Liver (tissue), 9 donors: ENCODE data around the gene TBL1XR1. TPM values are rescaled to one million over a fixed set of nuclear protein-coding genes. Genes with fewer than 3 reads are reported as not detected.
"Not testable (repeated sequence)": the region's sequence is repeated elsewhere in the genome, so short reads cannot be mapped to it uniquely, and the experiment has no call there.

ENCODE experiments used
- DNase-seq: peaks from one replicate; pipeline ENCODE4 v3.0.0-alpha.2; 2017; ENCODE audit warnings: low spot score
- H3K27ac ChIP-seq, 2 donors: one replicate each; pipeline ENCODE4 v1.7.0; 2013; ENCODE audit warnings: inconsistent platforms in 2 of 2, low read length in 2 of 2, control low read depth in 1 of 2, low read depth in 1 of 2, mild to moderate bottlenecking in 1 of 2
- H3K27me3 ChIP-seq, 4 donors: one replicate each; pipeline versions ENCODE4 v1.6.1 to v1.7.0; 2013; ENCODE audit warnings: low read length in 3 of 4, inconsistent platforms in 1 of 4, mild to moderate bottlenecking in 1 of 4, moderate library complexity in 1 of 4; ENCODE audit not compliant: control insufficient read depth in 4 of 4, insufficient read depth in 4 of 4
- H3K36me3 ChIP-seq, 4 donors: one replicate each; pipeline versions ENCODE4 v1.6.1 to v1.7.0; 2013; ENCODE audit warnings: low read length in 3 of 4, mild to moderate bottlenecking in 3 of 4, low read depth in 1 of 4, moderate library complexity in 1 of 4; ENCODE audit not compliant: control insufficient read depth in 4 of 4, insufficient read depth in 3 of 4
- H3K4me1 ChIP-seq, 4 donors: one replicate each; pipeline versions ENCODE4 v1.6.1 to v1.7.0; 2013; ENCODE audit warnings: low read length in 3 of 4, mild to moderate bottlenecking in 3 of 4, moderate library complexity in 1 of 4; ENCODE audit not compliant: control insufficient read depth in 4 of 4, insufficient read depth in 4 of 4
- H3K4me3 ChIP-seq, 3 donors: one replicate each; pipeline versions ENCODE4 v1.6.1 to v1.7.0; 2013; ENCODE audit warnings: low read length in 3 of 3, control low read depth in 1 of 3, low read depth in 1 of 3, mild to moderate bottlenecking in 1 of 3
- H3K9ac ChIP-seq, 2 donors: one replicate each; pipeline ENCODE4 v1.7.0; 2013; ENCODE audit warnings: low read length in 2 of 2, mild to moderate bottlenecking in 2 of 2, moderate library complexity in 2 of 2, control low read depth in 1 of 2, low read depth in 1 of 2
- H3K9me3 ChIP-seq, 4 donors: one replicate each; pipeline versions ENCODE4 v1.6.1 to v1.7.0; 2013; ENCODE audit warnings: low read length in 3 of 4; ENCODE audit not compliant: control insufficient read depth in 4 of 4
- ATF3 ChIP-seq: IDR thresholded peaks from 2 replicates; pipeline ENCODE4 v1.6.1; 2016; ENCODE audit warnings: antibody characterized with exemption
- EGR1 ChIP-seq, 2 donors: IDR thresholded peaks; 2 replicates each; pipeline ENCODE4 v1.6.1; 2016 to 2018; ENCODE audit warnings: antibody characterized with exemption in 2 of 2, low read depth in 2 of 2
- FOXA1 ChIP-seq: IDR thresholded peaks from 2 replicates; pipeline ENCODE4 v1.6.1; 2016; ENCODE audit warnings: antibody characterized with exemption
- GABPA ChIP-seq, 2 donors: IDR thresholded peaks in 1 of 2; conservative IDR thresholded peaks in 1 of 2; 2 replicates each; pipeline ENCODE4 v1.6.1; 2016; ENCODE audit warnings: antibody characterized with exemption in 2 of 2, mild to moderate bottlenecking in 1 of 2, moderate library complexity in 1 of 2
- REST ChIP-seq: IDR thresholded peaks from 2 replicates; pipeline ENCODE4 v1.6.1; 2016; ENCODE audit warnings: antibody characterized with exemption, mild to moderate bottlenecking
- SP1 ChIP-seq: IDR thresholded peaks from 2 replicates; pipeline ENCODE4 v1.6.1; 2018; ENCODE audit warnings: antibody characterized with exemption, mild to moderate bottlenecking
- WGBS: extraction: QIAGEN DNeasy Blood & Tissue Kit; methylation state at CpG from one replicate; pipeline ENCODE4 v1.1.7; 2013; 5-methylcytosine and 5-hydroxymethylcytosine counted together
- polyA plus RNA-seq, 2 donors: library from polyadenylated mRNA; stranded (reverse) in 1 of 2; unstranded in 1 of 2; fragments of 200-250 nt in 1 of 2; fragments of >200 nt in 1 of 2; fragmentation: Nextera tagmentation in 1 of 2; extraction: Ambion mirVana in 1 of 2; gene quantifications; one replicate each; pipeline versions ENCODE4 v1.2.1 to v1.2.3, GENCODE V29; 2013 to 2015
- total RNA-seq, 2 donors: library from RNA; depleted of rRNA; stranded (reverse); fragments of >200 nt; gene quantifications; one replicate each; pipeline ENCODE4 v1.2.3, GENCODE V29; 2014
- TF ChIP-seq, protein P1 (sequence below): IDR thresholded peaks from 2 replicates; pipeline ENCODE4 v1.6.1; 2016; ENCODE audit warnings: antibody characterized with exemption
- donor health status: healthy.
- donor health status: healthy.
- donor health status: healthy.
- donor health status: healthy.
- donor health status: healthy.

The TBL1XR1 gene
- total and polyA plus RNA-seq, 4 donors, result 10.3 to 65.9 (median 33.2) TPM

- no peak overlapping the region for H3K4me3 ChIP-seq
- no peak overlapping the region for H3K9ac ChIP-seq
- no peaks in the 10 kb centered on the region for H3K36me3 ChIP-seq
- H3K27me3 ChIP-seq, result no peaks in the 10 kb centered on the region
- peaks cover 0 to 3% (median 1%) of the 10 kb centered on the region in 4 donors for H3K4me1 ChIP-seq
- 90% methylated on average over 4 of the region's 4 CpGs for WGBS
- DNase-seq, result no peak
- H3K27ac ChIP-seq, result no peak overlapping the region
- peaks cover 0 to 2% (median 0%) of the 10 kb centered on the region in 4 donors for H3K9me3 ChIP-seq
- TF ChIP-seq REST (no peak), ATF3 (no peak), EGR1 (IDR thresholded peaks at IDR 0.05; ENCODE audit: low read depth in 2 of 2) (no peak)
Observed at GRCh38 chr3:177168431-177168830, 28.9 kb downstream of the TBL1XR1 start.

DNA sequence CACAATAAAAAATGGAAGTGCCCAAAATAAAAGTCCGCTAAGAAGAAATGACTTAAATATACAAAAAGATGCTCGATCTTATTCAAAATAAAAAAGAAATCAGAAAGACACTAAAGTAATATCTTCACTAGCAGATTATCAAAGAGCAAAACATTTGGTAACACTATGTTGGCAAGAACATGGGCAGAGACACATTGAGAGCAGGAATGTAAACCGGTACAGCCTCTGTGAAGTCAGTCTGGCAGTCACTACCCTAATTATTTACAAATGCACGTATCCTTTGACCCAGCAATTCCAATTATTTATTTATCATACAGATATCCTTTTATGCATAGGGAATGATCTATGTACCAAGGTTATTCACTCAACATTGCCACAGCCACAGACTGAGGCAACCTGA, 34.5 kb downstream of the TBL1XR1 start:
- DNase-seq, result no peak
- whole genome bisulfite sequencing, result 61% methylated on average over 4 of the region's 4 CpGs
- TF ChIP-seq FOXA1 (no peak), SP1 (no peak), REST (no peak), GABPA (IDR thresholded peaks at IDR 0.05 in 1 of 2, conservative IDR thresholded peaks at IDR 0.05 in 1 of 2) (no peak)
- TF ChIP-seq, protein P1, sequence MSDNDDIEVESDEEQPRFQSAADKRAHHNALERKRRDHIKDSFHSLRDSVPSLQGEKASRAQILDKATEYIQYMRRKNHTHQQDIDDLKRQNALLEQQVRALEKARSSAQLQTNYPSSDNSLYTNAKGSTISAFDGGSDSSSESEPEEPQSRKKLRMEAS, result no peak
- no peaks in the 10 kb centered on the region for H3K27me3 ChIP-seq
- peaks cover 0 to 4% (median under 1%) of the 10 kb centered on the region in 4 donors for H3K4me1 ChIP-seq
- no peak overlapping the region for H3K27ac ChIP-seq
- H3K9me3 ChIP-seq, result peaks cover 0 to 2% (median 0%) of the 10 kb centered on the region in 4 donors
- no peaks in the 10 kb centered on the region for H3K36me3 ChIP-seq
- no peak overlapping the region for H3K4me3 ChIP-seq
- no peak overlapping the region for H3K9ac ChIP-seq

- DNase-seq, H3K27me3 ChIP-seq, H3K36me3 ChIP-seq, H3K27ac ChIP-seq, H3K9me3 ChIP-seq, H3K9ac ChIP-seq, H3K4me3 ChIP-seq, H3K4me1 ChIP-seq: not testable (repeated sequence)
- WGBS, result 100% methylated on average over 2 of the region's 2 CpGs
Observed at GRCh38 chr3:177161603-177162002, 35.7 kb downstream of the TBL1XR1 start.
